Measurements from ENCODE around the gene SERTAD1. TPM values are rescaled to one million over a fixed set of nuclear protein-coding genes. Genes with fewer than 3 reads are reported as not detected.

The SERTAD1 gene
- total and polyA plus RNA-seq, 2 of the 8 experiments (the other 6 are each of a cell fraction or from before 2014, with no cell fraction given) = 5.4 to 6.6 TPM

DNA sequence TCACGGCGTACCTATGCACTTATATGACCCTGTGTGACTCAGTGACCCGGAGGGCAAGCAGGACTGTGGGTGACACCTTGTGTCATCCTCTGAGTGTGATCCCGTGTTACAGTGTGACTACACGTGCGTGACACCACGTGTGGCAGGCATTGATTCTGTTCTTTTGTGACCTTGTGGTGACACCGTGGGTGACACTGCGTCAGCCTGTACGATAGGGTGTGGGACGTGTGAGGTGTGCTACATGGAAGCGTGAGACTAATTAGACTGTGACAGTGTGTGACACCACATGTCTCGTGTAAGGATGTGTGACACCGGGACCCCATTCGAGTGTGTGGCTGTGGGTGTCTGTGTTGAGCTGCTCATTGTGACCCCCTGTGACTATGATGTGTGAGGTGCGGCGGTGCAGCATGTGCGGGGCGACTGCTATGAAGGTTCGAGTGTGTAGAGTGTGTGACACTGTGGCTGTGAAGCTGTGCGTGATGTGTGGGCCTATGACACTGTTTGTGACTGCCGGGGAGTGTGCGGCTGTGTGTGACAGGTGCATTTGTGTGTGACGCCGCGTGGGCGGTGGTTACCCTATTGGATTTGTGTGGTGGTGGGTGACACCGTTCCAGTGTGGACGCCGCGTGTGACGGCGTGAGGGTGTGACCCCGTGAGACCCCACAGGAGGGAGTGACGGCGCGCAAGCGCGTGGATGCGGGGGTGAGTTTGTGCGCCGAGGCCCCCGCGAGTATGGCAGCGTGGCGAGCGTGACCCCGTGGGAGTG is 40.6 kb upstream of the SERTAD1 start:
- H3K4me1 ChIP-seq (replicated peaks in 1 of 4; ENCODE audit: control insufficient read depth in 3 of 4, insufficient read depth in 4 of 4, low read length in 3 of 4) = peaks cover 0 to 15% (median 8%) of the 10 kb centered on the region in 4 experiments; a peak in 6 of 7 replicates
- peak overlapping the region; percentile 8; the same call in 1 of the 2 replicates for H2AK5ac ChIP-seq (ENCODE audit: low read depth, low read length)
- FAIRE-seq (no peak), DNase-seq (ENCODE audit: low read depth in 1 of 2, low spot score in 2 of 2) (peak in 1 of 2 experiments; percentile 49)
- peak overlapping the region; percentile 72 to 75 for H3K4me2 ChIP-seq (ENCODE audit: insufficient read depth in 1 of 2, low read depth in 2 of 2, low read length in 2 of 2)
- no peak overlapping the region for H2BK120ac ChIP-seq (replicated peaks; ENCODE audit: low read depth, low read length)
- H3K9ac ChIP-seq (replicated peaks in 1 of 4; ENCODE audit: extremely low read depth in 1 of 4, low read depth in 3 of 4, low read length in 3 of 4) = peak overlapping the region in 1 of 4 experiments; percentile 42; a peak in 1 of 7 replicates
- H3K9me3 ChIP-seq (ENCODE audit: insufficient read depth in 2 of 2, low read depth in 1 of 2, low read length in 1 of 2) = no peaks in the 10 kb centered on the region
- H4K5ac ChIP-seq (ENCODE audit: insufficient read length, low read depth, low read length) = no peak overlapping the region
- no peak overlapping the region for H2BK5ac ChIP-seq (ENCODE audit: low read depth, low read length)
- 49% methylated on average over 47 of the region's 48 CpGs; no CpG with 5 or more reads in 1 of the 2 experiments for WGBS, 2 experiments (ENCODE audit: extremely low coverage in 1 of 2, insufficient coverage in 1 of 2, insufficient read length in 1 of 2, insufficient replicate concordance in 2 of 2, low coverage in 1 of 2, low lambda C conversion rate in 2 of 2, missing lambda C conversion rate in 1 of 2)
- H2AFZ ChIP-seq (ENCODE audit: low read length) = no peak overlapping the region
- no peak overlapping the region for H4K91ac ChIP-seq (replicated peaks; ENCODE audit: insufficient read length, low read length)
- H2BK20ac ChIP-seq (ENCODE audit: low read length) = no peak overlapping the region
- peak overlapping the region in 3 of 4 experiments; percentile 21 to 75 (median 33); a peak in 5 of 8 replicates for H3K4me3 ChIP-seq (ENCODE audit: extremely low read depth in 1 of 4, insufficient read depth in 2 of 4, low read depth in 3 of 4, low read length in 4 of 4)
- no peak overlapping the region for H3K14ac ChIP-seq (ENCODE audit: insufficient read length)
- no peak overlapping the region for H3K4ac ChIP-seq (replicated peaks; ENCODE audit: insufficient read length, low read depth, low read length)
- no peaks in the 10 kb centered on the region for H3K79me1 ChIP-seq (ENCODE audit: low read depth, low read length)
- no peaks in the 10 kb centered on the region for H3K79me2 ChIP-seq (ENCODE audit: control insufficient read depth in 1 of 2, insufficient read depth in 2 of 2, low read length in 2 of 2)
- peaks cover 8% of the 10 kb centered on the region for H3K23me2 ChIP-seq (ENCODE audit: low read depth, low read length)
- no peak overlapping the region for H3K56ac ChIP-seq (replicated peaks; ENCODE audit: insufficient read length, low read depth, low read length)
- peak overlapping the region; percentile 64; the same call in 1 of the 2 replicates for H2BK12ac ChIP-seq (ENCODE audit: low read depth, low read length)
- peak overlapping the region; percentile 35 for H3K23ac ChIP-seq (ENCODE audit: insufficient read length)
- H4K8ac ChIP-seq (ENCODE audit: extremely low read depth, insufficient read depth, low read length) = peak overlapping the region; percentile 5; the same call in 1 of the 2 replicates
- CTCF ChIA-PET (ENCODE audit: partially characterized antibody) = interaction anchor here (0.5 to 7.9 kb wide), 18 partner anchors 8 to 160 kb away, joined by 3 to 49 read pairs (median 10); partner anchors contain the start of gene SERTAD1
- peak overlapping the region; percentile 36; the same call in 1 of the 2 replicates for H2BK15ac ChIP-seq (ENCODE audit: low read length)
- H3K18ac ChIP-seq (ENCODE audit: extremely low read depth, low read length) = peak overlapping the region; percentile 24; the same call in 1 of the 2 replicates
- H3K27me3 ChIP-seq (replicated peaks in 1 of 4; ENCODE audit: control insufficient read depth in 3 of 4, extremely low read depth in 1 of 4, insufficient read depth in 3 of 4, low read length in 3 of 4) = peaks cover 12 to 28% (median 22%) of the 10 kb centered on the region in 4 experiments
- H3K36me3 ChIP-seq (ENCODE audit: control insufficient read depth in 2 of 4, insufficient read depth in 4 of 4, low read length in 3 of 4) = no peaks in the 10 kb centered on the region
- TF ChIP-seq SUZ12 (IDR thresholded peaks at IDR 0.05; ENCODE audit: low read length) = peak; percentile 77; the same call in 1 of the 2 replicates
- TF ChIP-seq RFX5 (IDR thresholded peaks at IDR 0.05; ENCODE audit: borderline replicate concordance, low read depth, low read length) = no peak
- no peak for TF ChIP-seq JUND (IDR thresholded peaks at IDR 0.05; ENCODE audit: low read length)
- TF ChIP-seq SRF (IDR thresholded peaks at IDR 0.05; ENCODE audit: low read depth, low read length) = no peak
- TF ChIP-seq SP1 (IDR thresholded peaks at IDR 0.05; ENCODE audit: low read depth, low read length) = no peak
- POLR2A ChIA-PET (ENCODE audit: partially characterized antibody) = interaction anchor here (1.0 to 5.3 kb wide), 3 partner anchors 22 to 57 kb away, joined by 3 to 25 read pairs (median 3); partner anchors contain the start of gene SERTAD3
- H4K20me1 ChIP-seq (replicated peaks in 1 of 2; ENCODE audit: control insufficient read depth in 1 of 2, insufficient read depth in 2 of 2, low read length in 2 of 2) = peaks cover 4 to 8% of the 10 kb centered on the region in 2 experiments
- no peak overlapping the region for H3K27ac ChIP-seq (ENCODE audit: low read depth, low read length)
